ENCODE measurements around the gene PCNA.

DNA sequence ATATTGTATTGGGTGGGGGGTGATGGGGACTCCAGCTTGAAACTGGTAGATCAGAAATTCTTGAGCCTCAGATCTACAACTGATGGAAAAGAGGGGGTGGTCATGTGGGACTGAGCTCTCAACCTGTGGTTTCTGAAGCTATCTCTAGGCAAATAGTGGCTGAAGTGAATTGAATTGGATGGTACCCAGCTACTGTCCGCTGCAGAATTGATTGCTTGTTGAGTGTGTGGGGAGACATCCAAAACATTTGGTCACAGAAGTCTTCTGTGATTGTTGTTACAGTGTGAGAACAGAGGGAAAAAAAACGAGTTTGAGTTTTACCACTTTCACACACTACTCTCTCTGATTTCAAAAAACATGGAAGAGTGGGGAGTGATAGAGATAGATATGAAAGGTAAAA, 21.9 kb upstream of the PCNA start:
- TF ChIP-seq CTCF (IDR thresholded peaks at IDR 0.05; ENCODE audit: low read depth, low read length) (no peak), POLR2A (IDR thresholded peaks at IDR 0.05; ENCODE audit: extremely low read depth, insufficient read length) (no peak), MYC (IDR thresholded peaks at IDR 0.05; ENCODE audit: low read depth, low read length) (no peak)
- TF ChIP-seq, protein P1, sequence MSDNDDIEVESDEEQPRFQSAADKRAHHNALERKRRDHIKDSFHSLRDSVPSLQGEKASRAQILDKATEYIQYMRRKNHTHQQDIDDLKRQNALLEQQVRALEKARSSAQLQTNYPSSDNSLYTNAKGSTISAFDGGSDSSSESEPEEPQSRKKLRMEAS (IDR thresholded peaks at IDR 0.05; ENCODE audit: low read depth, low read length): no peak

All from NB4 (cell line).